Activated CD8-positive, alpha-beta memory T cell treated with anti-CD3 and anti-CD28 coated beads for 48 hours (primary cell): ENCODE data around the gene ARSG.

Experiments
- DNase-seq, 3 experiments: peaks; one replicate each; pipeline ENCODE4 v3.0.0-alpha.2; 2020; ENCODE audit warnings: low read depth in 2 of 3, low spot score in 2 of 3

Gene ARSG

DNA sequence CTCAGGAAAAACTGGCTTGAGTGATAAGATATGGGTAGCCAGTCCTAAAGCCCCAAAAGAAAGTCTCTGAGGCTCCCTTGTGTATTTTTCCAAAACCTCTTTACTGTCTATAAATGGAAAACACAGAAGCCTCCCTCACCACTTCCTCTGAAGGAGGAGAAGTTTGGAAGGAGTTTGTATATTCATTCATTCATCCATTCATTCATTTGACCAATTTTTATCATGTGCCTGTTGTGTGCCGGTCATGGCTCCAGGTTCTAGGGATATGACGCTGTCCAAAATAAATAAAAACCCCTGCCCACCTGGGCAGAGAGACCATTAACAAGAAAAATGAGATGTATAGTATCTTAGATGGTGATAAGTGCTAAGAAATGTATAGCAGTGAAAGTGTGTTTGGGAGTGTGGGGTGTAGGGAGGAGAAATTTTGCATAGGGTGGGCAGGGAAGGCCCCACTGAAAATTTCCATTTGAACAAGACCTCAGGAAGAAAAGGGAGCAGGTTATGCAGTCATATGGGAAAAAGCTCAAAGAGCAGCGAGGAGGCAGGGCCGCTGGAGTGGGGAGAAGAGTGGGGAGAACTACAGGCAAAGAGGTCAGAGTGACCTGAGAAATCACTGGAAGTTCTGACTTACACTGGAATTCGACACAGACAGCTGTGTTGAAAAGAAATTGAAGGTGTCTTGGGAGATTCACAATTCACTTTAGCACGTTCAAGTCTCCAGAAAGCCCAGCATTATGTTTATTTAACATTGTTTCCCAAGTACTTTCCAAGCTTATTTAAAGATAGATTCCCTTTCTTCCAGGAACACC lies 172.1 kb downstream of the ARSG start:
- no peak for DNase-seq

DNA sequence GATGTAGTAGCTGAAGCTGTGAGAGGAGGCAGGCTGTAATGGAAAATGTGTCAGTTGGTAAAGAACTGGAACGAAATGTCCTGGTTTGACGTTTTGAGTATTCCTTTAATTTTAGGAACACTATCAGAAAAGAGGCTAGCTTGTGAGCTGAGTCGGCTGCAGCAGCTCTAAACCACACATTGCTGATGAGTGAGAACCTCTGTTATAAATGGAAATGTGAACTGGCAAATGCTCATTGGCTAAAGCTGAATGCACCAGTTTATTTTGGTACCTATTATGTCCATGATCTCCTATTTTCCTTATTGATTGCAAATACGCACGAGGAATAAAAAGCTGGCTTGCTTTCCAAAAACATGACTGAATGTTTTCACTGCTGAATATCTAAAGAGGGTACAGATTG lies 177.0 kb downstream of the ARSG start:
- DNase-seq, result no peak

DNA sequence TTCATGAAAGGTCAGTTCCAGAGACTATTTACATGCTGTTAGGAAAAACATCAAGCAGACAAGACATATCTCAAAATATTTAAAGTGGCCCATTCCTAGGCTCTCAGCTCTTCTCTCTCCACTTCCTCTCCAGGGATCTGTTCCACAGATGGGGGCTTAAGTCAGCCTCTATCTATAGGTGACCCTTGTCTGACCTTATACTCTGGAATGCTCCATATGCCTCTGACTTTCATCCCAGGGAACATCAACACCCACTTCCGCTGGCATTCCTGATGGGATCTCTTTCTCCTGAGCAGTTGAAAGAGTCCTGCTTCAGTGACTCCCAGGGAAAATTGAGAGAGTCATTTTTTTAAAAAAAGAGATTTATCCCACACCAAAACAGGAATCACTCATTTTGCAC lies 177.5 kb downstream of the ARSG start:
- no peak for DNase-seq
